ENCODE results near the gene PCGF6.

- TF ChIP-seq CTCF (IDR thresholded peaks at IDR 0.05) (no peak), POLR2A (IDR thresholded peaks at IDR 0.05) (no peak), POLR2AphosphoS5 (IDR thresholded peaks at IDR 0.05) (no peak), EP300 (IDR thresholded peaks at IDR 0.05) (no peak)
Observed at GRCh38 chr10:103284170-103284569, 66.8 kb downstream of the PCGF6 start.

Data from upper lobe of left lung (tissue), 4 donors.